H1 (cell line): Measurements from ENCODE around the gene METTL21A. TPM values are rescaled to one million over a fixed set of nuclear protein-coding genes. Genes with fewer than 3 reads are reported as not detected.

Experiments used
- polyA plus RNA-seq, 7 experiments: library from polyadenylated mRNA; depleted of rRNA in 3 of 7; stranded (reverse) in 5 of 7; unstranded in 2 of 7; fragments of >200 nt in 5 of 7; fragments of 200-250 nt in 2 of 7; gene quantifications; 1 replicate in 5 of 7; 2 replicates in 1 of 7; 4 replicates in 1 of 7; pipeline versions ENCODE4 v1.2.1 to v1.2.3, GENCODE V29; 2011 to 2013; ENCODE audit warnings: missing spikeins in 2 of 7, mixed read lengths in 2 of 7
- total RNA-seq: library from RNA; stranded (reverse); fragmentation: NEBNext Ultra II Directional; extraction: Animal tissue kit (Norgen Biotek cat#: 25700); gene quantifications from 2 replicates; pipeline ENCODE4 v1.2.1, GENCODE V29; 2021
- TF ChIP-seq, protein P1 (sequence below): fragments of 300-600 bp; sonication (generic); IDR thresholded peaks from 2 replicates; pipeline ENCODE4 v1.7.1; 2012; ENCODE audit warnings: low read length, moderate library complexity, mild to moderate bottlenecking, inconsistent platforms; ENCODE audit not compliant: insufficient replicate concordance

METTL21A gene
- total and polyA plus RNA-seq, 2 of the 8 experiments (the other 6 are each of a cell fraction or from before 2014, with no cell fraction given): 36.2 to 55.0 TPM

DNA sequence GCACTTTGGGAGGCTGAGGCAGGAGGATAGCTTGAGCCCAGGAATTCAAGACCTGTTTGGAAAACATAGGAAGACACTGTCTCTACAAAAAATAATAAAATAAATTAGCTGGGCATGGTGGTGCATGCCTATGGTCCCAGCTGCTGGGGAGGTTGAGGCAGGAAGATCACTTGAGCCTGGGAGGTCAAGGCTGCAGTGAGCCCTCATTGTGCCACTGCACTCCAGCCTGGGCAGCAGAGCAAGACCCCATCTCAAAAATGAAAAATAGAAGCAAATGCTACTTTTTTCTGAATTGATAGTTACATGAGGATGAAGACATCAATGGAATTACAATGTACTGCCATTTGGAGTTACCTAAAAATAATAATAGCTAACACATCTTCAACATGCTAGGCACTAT lies 31.9 kb downstream of the METTL21A start (continued):
- TF ChIP-seq, protein P1, sequence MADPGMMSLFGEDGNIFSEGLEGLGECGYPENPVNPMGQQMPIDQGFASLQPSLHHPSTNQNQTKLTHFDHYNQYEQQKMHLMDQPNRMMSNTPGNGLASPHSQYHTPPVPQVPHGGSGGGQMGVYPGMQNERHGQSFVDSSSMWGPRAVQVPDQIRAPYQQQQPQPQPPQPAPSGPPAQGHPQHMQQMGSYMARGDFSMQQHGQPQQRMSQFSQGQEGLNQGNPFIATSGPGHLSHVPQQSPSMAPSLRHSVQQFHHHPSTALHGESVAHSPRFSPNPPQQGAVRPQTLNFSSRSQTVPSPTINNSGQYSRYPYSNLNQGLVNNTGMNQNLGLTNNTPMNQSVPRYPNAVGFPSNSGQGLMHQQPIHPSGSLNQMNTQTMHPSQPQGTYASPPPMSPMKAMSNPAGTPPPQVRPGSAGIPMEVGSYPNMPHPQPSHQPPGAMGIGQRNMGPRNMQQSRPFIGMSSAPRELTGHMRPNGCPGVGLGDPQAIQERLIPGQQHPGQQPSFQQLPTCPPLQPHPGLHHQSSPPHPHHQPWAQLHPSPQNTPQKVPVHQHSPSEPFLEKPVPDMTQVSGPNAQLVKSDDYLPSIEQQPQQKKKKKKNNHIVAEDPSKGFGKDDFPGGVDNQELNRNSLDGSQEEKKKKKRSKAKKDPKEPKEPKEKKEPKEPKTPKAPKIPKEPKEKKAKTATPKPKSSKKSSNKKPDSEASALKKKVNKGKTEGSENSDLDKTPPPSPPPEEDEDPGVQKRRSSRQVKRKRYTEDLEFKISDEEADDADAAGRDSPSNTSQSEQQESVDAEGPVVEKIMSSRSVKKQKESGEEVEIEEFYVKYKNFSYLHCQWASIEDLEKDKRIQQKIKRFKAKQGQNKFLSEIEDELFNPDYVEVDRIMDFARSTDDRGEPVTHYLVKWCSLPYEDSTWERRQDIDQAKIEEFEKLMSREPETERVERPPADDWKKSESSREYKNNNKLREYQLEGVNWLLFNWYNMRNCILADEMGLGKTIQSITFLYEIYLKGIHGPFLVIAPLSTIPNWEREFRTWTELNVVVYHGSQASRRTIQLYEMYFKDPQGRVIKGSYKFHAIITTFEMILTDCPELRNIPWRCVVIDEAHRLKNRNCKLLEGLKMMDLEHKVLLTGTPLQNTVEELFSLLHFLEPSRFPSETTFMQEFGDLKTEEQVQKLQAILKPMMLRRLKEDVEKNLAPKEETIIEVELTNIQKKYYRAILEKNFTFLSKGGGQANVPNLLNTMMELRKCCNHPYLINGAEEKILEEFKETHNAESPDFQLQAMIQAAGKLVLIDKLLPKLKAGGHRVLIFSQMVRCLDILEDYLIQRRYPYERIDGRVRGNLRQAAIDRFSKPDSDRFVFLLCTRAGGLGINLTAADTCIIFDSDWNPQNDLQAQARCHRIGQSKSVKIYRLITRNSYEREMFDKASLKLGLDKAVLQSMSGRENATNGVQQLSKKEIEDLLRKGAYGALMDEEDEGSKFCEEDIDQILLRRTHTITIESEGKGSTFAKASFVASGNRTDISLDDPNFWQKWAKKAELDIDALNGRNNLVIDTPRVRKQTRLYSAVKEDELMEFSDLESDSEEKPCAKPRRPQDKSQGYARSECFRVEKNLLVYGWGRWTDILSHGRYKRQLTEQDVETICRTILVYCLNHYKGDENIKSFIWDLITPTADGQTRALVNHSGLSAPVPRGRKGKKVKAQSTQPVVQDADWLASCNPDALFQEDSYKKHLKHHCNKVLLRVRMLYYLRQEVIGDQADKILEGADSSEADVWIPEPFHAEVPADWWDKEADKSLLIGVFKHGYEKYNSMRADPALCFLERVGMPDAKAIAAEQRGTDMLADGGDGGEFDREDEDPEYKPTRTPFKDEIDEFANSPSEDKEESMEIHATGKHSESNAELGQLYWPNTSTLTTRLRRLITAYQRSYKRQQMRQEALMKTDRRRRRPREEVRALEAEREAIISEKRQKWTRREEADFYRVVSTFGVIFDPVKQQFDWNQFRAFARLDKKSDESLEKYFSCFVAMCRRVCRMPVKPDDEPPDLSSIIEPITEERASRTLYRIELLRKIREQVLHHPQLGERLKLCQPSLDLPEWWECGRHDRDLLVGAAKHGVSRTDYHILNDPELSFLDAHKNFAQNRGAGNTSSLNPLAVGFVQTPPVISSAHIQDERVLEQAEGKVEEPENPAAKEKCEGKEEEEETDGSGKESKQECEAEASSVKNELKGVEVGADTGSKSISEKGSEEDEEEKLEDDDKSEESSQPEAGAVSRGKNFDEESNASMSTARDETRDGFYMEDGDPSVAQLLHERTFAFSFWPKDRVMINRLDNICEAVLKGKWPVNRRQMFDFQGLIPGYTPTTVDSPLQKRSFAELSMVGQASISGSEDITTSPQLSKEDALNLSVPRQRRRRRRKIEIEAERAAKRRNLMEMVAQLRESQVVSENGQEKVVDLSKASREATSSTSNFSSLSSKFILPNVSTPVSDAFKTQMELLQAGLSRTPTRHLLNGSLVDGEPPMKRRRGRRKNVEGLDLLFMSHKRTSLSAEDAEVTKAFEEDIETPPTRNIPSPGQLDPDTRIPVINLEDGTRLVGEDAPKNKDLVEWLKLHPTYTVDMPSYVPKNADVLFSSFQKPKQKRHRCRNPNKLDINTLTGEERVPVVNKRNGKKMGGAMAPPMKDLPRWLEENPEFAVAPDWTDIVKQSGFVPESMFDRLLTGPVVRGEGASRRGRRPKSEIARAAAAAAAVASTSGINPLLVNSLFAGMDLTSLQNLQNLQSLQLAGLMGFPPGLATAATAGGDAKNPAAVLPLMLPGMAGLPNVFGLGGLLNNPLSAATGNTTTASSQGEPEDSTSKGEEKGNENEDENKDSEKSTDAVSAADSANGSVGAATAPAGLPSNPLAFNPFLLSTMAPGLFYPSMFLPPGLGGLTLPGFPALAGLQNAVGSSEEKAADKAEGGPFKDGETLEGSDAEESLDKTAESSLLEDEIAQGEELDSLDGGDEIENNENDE: no peak
